Stimulated activated CD4-positive, alpha-beta T cell treated with anti-CD3 and anti-CD28 coated beads, Interleukin-2, amount 100 ng/mL, for 4 hours (primary cell): ENCODE results near the gene UNCX.
"Not testable (repeated sequence)": the region's sequence is repeated elsewhere in the genome, so short reads cannot be mapped to it uniquely, and the experiment has no call there.

Experiments used
- DNase-seq: peaks from one replicate; pipeline ENCODE4 v3.0.0-alpha.2; 2020; ENCODE audit warnings: low read depth

UNCX gene

GRCh38 chr7:1232623-1233332 is at the start of gene UNCX:
UNCX (plus strand) TSS chr7:1232872; CDS start chr7:1233018, 146 bp downstream.
- DNase-seq: no peak

GRCh38 chr7:1187127-1187526 is 45.5 kb upstream of the UNCX start:
- no peak for DNase-seq

GRCh38 chr7:1188720-1189294 is 43.9 kb upstream of the UNCX start:
- DNase-seq: no peak

GRCh38 chr7:1189986-1190772 is 42.5 kb upstream of the UNCX start:
- DNase-seq: no peak

- DNase-seq: no peak
These were observed 40.4 kb upstream of the UNCX start for GRCh38 chr7:1192171-1192676.

- no peak for DNase-seq
These were observed 38.9 kb upstream of the UNCX start for GRCh38 chr7:1193593-1194424.

GRCh38 chr7:1196441-1196840 is 36.2 kb upstream of the UNCX start:
- DNase-seq: not testable (repeated sequence)

- no peak for DNase-seq
These were observed 35.7 kb upstream of the UNCX start for GRCh38 chr7:1196950-1197349.

GRCh38 chr7:1197997-1198625 is 34.6 kb upstream of the UNCX start:
- DNase-seq: no peak

- DNase-seq: no peak
These were observed 32.6 kb upstream of the UNCX start for GRCh38 chr7:1200045-1200444.

GRCh38 chr7:1201916-1202315 is 30.8 kb upstream of the UNCX start:
- DNase-seq: no peak

GRCh38 chr7:1202914-1203313 is 29.8 kb upstream of the UNCX start:
- not testable (repeated sequence) for DNase-seq

GRCh38 chr7:1204460-1205140 is 28.1 kb upstream of the UNCX start:
- DNase-seq: no peak

GRCh38 chr7:1205742-1206141 is 26.9 kb upstream of the UNCX start:
- not testable (repeated sequence) for DNase-seq

- DNase-seq: no peak
These were observed 23.6 kb upstream of the UNCX start for GRCh38 chr7:1209097-1209496.

- DNase-seq: no peak
These were observed 22.2 kb upstream of the UNCX start for GRCh38 chr7:1210321-1210978.

GRCh38 chr7:1210979-1211608 is 21.6 kb upstream of the UNCX start:
- no peak for DNase-seq

- DNase-seq: no peak
These were observed 21.1 kb upstream of the UNCX start for GRCh38 chr7:1211611-1212010.

- not testable (repeated sequence) for DNase-seq
These were observed 20.6 kb upstream of the UNCX start for GRCh38 chr7:1212025-1212424.

- no peak for DNase-seq
These were observed 18.2 kb upstream of the UNCX start for GRCh38 chr7:1214516-1214915.
